ENCODE measurements around the gene REC8.

REC8 gene

GRCh38 chr14:24146453-24146977 is 25.4 kb upstream of the REC8 start, which contains the start of gene PSME2:
PSME2 (minus strand) TSS chr14:24146610; CDS start chr14:24146581, 29 bp downstream.
- no peak for TF ChIP-seq CTCF (IDR thresholded peaks at IDR 0.05)
- no peaks in the 10 kb centered on the region for H3K9me3 Mint-ChIP-seq
- H3K4me3 Mint-ChIP-seq: peak within 1 kb of the TSS; percentile 98
- H3K27me3 Mint-ChIP-seq (ENCODE audit: low read depth, poor library complexity): no peaks in the 10 kb centered on the region
- H3K36me3 Mint-ChIP-seq (ENCODE audit: low read depth): peaks cover 34% of the 10 kb centered on the region
- DNase-seq: peak; percentile 97
- peak within 1 kb of the TSS; percentile 93 for H3K27ac Mint-ChIP-seq
- H3K4me1 Mint-ChIP-seq: peaks cover 51% of the 10 kb centered on the region

GRCh38 chr14:24146978-24147760 is 24.7 kb upstream of the REC8 start, which contains the start of gene RNF31:
RNF31 (plus strand) TSS chr14:24147498; CDS start chr14:24147699, 201 bp downstream.
- Mint-ChIP-seq H3K27ac (peak within 1 kb of the TSS; percentile 93), H3K36me3 (ENCODE audit: low read depth) (peaks cover 39% of the 10 kb centered on the region), H3K4me1 (peaks cover 47% of the 10 kb centered on the region), H3K9me3 (no peaks in the 10 kb centered on the region), H3K27me3 (ENCODE audit: low read depth, poor library complexity) (no peaks in the 10 kb centered on the region), H3K4me3 (peak within 1 kb of the TSS; percentile 98)
- no peak for TF ChIP-seq CTCF (IDR thresholded peaks at IDR 0.05)
- peak; percentile 97 for DNase-seq

- no peaks in the 10 kb centered on the region for H3K9me3 Mint-ChIP-seq
- H3K36me3 Mint-ChIP-seq (ENCODE audit: low read depth): peaks cover 47% of the 10 kb centered on the region
- DNase-seq: no peak
- TF ChIP-seq CTCF (IDR thresholded peaks at IDR 0.05): no peak
- H3K27me3 Mint-ChIP-seq (ENCODE audit: low read depth, poor library complexity): no peaks in the 10 kb centered on the region
- peaks cover 43% of the 10 kb centered on the region for H3K4me1 Mint-ChIP-seq
- H3K27ac Mint-ChIP-seq: peak overlapping the region; percentile 36
- H3K4me3 Mint-ChIP-seq: peak overlapping the region; percentile 98
These were observed 24.0 kb upstream of the REC8 start for GRCh38 chr14:24147761-24148428.

GRCh38 chr14:24149302-24149969 is 22.4 kb upstream of the REC8 start:
- Mint-ChIP-seq H3K27me3 (ENCODE audit: low read depth, poor library complexity) (no peaks in the 10 kb centered on the region), H3K9me3 (no peaks in the 10 kb centered on the region), H3K36me3 (ENCODE audit: low read depth) (peaks cover 46% of the 10 kb centered on the region), H3K27ac (no peak overlapping the region), H3K4me1 (peaks cover 40% of the 10 kb centered on the region), H3K4me3 (peak overlapping the region; percentile 98)
- no peak for DNase-seq
- TF ChIP-seq CTCF (IDR thresholded peaks at IDR 0.05): no peak

GRCh38 chr14:24150061-24150460 is 21.8 kb upstream of the REC8 start:
- H3K36me3 Mint-ChIP-seq (ENCODE audit: low read depth): peaks cover 48% of the 10 kb centered on the region
- H3K4me3 Mint-ChIP-seq: no peak overlapping the region
- H3K27ac Mint-ChIP-seq: no peak overlapping the region
- DNase-seq: no peak
- H3K4me1 Mint-ChIP-seq: peaks cover 35% of the 10 kb centered on the region
- no peak for TF ChIP-seq CTCF (IDR thresholded peaks at IDR 0.05)
- H3K9me3 Mint-ChIP-seq: no peaks in the 10 kb centered on the region
- no peaks in the 10 kb centered on the region for H3K27me3 Mint-ChIP-seq (ENCODE audit: low read depth, poor library complexity)

Measured in nephron progenitor cell (in vitro differentiated cells).